NCI-H82 treated with DMSO at 0.1 percent for 48 hours (cell line): ENCODE data around the gene TRPV2.
A peak's percentile ranks its signal among the peaks of the same experiment; 100 is the strongest.

ENCODE experiments used
- DNase-seq: peaks from one replicate; lab custom pipeline; 2025; ENCODE audit not compliant: unreplicated experiment; lab: John Stamatoyannopoulos, UW

TRPV2 gene

DNA sequence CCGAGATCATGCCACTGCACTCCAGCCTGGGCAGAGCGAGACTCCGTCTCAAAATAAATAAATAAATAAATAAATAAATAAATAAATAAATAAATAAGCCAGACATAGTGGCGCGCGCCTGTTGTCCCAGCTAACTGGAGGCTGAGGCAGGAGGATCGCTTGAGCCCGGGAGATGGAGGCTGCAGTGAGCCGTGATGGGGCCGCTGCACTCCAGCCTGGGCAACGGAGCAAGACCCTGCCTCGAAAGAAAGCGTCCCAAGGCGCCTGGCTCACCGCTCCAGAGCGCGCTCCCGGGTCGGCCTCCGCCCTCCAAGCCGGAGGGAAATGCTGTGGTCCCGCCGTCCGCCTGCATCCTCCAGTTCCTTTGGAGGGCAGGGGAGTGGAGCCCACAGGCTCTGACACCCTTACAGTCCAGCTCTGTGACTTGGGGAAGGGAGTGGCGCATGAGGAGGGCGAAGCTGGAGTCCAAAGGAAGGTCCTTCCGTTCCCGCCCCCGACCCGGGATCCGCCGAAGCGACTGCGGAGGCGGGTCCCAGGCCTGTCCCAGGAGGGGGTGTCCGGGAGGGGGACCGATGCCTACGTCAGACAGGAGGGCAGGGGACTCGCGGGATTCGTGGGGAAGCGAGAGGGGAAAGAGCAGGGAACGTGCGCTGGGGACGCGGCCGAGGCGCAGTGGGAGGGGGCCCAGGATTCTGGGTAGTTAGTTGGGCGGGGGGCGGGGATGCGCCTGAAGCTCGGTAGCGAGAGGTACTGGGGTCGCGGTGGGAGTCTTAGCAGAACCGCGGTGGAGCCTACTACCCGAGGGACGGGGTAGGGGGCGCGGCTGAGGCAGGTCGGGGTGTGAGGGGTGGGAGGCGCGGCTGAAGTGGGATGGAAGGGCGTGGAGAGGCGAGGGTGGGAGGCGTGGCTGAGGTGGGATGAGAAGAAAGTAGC, 8.4 kb upstream of the TRPV2 start:
- peak; percentile 59 for DNase-seq

DNA sequence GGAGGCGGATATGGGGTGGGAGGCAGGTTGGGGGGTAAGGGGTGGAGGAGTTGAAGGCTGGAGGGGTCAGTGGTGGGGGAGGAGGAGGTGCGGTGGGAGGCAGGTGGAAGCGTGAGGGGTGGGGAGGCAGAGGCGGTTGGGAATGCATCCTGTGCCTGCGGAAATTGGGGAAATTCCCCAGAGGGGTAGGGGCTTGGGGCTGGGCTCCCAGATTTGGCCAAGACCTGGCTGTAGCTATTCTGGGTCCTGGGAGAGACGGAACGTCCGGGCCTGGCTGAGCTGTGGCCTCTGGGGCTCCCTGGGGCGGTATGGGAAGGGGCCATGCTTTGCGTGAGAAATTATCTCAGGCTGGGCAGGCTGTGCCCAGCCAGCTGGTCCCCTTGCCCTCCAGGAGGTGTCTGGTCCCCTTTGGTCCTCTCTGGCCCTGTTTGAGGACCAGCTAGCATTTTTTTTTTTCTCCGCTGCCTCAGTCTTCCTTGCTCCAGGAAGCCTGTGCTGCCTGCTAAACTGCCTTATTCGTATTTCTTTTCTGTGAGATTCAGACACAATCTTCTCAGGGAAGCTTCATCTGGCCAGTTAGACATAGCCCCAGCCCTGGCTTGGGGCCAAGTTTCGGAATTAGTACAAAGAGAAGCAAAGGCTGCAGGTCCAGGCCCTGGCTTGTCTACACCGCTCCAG, 7.3 kb upstream of the TRPV2 start:
- DNase-seq = peak; percentile 95

DNA sequence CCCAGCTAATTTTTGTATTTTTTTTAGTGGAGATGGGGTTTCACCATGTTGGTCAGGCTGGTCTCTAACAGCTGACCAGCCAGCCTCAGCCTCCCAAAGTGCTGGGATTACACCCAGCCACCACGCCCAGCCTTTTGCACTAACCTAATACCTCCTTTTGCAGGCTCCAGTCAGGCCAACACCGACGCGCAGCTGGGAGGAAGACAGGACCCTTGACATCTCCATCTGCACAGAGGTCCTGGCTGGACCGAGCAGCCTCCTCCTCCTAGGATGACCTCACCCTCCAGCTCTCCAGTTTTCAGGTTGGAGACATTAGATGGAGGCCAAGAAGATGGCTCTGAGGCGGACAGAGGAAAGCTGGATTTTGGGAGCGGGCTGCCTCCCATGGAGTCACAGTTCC, 2.0 kb downstream of the TRPV2 start:
- no peak for DNase-seq

GRCh38 chr17:16417896-16418684, 2.7 kb downstream of the TRPV2 start:
- DNase-seq = no peak

DNA sequence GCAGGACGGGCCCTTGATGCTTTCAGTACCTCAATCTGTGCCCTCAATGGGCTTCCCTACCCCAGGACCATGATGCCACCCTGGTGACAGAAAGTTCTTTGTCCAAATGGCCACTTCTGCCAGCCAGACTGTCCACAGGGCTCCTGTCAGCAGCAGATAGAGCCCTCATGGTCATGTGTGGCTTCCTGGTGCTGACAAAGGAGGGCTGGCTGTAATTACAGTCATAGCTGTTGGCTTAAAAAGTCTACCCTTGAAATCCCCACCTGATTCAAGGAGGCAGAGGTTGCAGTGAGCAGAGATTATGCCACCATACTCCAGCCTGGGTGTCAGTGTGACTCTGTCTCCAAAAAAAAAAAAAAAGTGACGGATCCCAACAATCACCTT, 3.3 kb downstream of the TRPV2 start:
- DNase-seq = no peak

- no peak for DNase-seq
Observed at GRCh38 chr17:16419074-16419928, 3.9 kb downstream of the TRPV2 start.

DNA sequence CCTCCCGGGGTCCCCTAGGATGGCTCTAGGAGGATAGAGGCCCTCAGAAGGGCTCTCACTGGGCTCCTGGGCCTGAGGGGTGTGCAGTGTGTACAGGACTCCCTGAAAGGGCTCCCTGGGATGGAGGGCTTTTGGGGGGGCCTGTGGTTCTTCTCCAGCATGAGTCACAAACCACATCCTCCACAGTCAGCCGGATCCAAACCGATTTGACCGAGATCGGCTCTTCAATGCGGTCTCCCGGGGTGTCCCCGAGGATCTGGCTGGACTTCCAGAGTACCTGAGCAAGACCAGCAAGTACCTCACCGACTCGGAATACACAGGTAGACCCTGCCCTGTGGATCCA, 4.5 kb downstream of the TRPV2 start:
- DNase-seq = no peak

DNA sequence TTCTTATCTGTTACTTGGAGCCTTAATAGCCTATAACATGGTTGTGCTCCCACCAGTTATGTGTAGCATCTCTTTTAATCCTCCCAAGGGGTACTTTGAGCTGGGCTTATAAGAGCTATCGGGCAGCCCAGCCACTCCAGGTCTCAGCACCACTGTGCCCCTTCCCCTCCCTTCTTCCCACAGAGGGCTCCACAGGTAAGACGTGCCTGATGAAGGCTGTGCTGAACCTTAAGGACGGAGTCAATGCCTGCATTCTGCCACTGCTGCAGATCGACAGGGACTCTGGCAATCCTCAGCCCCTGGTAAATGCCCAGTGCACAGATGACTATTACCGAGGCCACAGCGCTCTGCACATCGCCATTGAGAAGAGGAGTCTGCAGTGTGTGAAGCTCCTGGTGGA, 7.0 kb downstream of the TRPV2 start:
- no peak for DNase-seq

DNA sequence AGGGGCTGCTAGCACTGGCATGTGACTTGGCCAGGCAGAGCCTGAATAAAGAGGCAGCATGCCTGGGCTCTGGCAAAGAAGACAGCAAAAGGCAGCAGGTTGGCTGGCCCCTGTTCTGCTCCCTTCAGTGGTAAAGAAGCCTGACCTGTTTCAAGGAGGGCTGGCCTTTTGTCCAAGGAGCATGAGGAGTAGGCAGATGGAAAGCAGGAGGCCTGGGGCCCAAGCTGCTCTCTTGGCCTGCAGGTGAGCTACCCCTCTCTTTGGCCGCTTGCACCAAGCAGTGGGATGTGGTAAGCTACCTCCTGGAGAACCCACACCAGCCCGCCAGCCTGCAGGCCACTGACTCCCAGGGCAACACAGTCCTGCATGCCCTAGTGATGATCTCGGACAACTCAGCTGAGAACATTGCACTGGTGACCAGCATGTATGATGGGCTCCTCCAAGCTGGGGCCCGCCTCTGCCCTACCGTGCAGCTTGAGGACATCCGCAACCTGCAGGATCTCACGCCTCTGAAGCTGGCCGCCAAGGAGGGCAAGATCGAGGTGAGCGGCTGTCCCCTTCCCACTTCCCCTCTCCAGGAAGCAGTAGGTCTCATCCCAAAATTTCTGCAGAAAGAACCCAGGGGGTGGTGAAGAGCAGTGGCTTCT, 8.0 kb downstream of the TRPV2 start:
- no peak for DNase-seq

- no peak for DNase-seq
Observed at GRCh38 chr17:16425202-16425601, 9.8 kb downstream of the TRPV2 start.

- DNase-seq = no peak
Observed at GRCh38 chr17:16425698-16426659, 10.6 kb downstream of the TRPV2 start.

DNA sequence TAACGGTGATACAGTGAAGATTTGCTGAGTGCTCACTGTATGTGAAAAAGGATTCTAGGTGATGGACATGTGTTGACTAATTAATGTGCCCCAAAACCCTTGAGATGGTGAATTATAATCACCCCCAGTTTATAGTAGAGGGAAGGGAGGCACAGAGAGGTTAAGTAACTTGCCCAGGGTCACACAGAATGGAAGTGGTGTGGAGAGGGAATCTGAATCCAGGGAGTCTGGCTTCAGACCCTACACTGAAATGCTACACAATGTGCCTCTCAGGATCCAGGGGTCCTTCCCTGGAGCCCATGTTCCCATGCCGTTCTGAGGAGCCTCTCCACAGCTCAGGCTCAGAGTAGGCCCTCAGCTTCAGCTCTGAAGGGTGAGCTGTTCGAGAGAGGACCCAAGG, 11.6 kb downstream of the TRPV2 start:
- no peak for DNase-seq

GRCh38 chr17:16428098-16428882, 12.9 kb downstream of the TRPV2 start:
- peak; percentile 64 for DNase-seq

- no peak for DNase-seq
Observed at GRCh38 chr17:16429083-16429482, 13.7 kb downstream of the TRPV2 start.

GRCh38 chr17:16430650-16431049, 15.3 kb downstream of the TRPV2 start:
- no peak for DNase-seq

GRCh38 chr17:16432017-16432416, 16.6 kb downstream of the TRPV2 start:
- DNase-seq = no peak

- DNase-seq = no peak
Observed at GRCh38 chr17:16433514-16433913, 18.1 kb downstream of the TRPV2 start.

GRCh38 chr17:16434662-16435061, 19.3 kb downstream of the TRPV2 start:
- DNase-seq = no peak
